HG02973 (cell line): ENCODE data around the gene CLDN14.

Experiments used
- ATAC-seq: cut with Tn5 transposase; IDR thresholded peaks from one replicate; pipeline ENCODE4 v1.9.1; 2021; ENCODE audit warnings: moderate library complexity; ENCODE audit not compliant: unreplicated experiment

CLDN14 gene

DNA sequence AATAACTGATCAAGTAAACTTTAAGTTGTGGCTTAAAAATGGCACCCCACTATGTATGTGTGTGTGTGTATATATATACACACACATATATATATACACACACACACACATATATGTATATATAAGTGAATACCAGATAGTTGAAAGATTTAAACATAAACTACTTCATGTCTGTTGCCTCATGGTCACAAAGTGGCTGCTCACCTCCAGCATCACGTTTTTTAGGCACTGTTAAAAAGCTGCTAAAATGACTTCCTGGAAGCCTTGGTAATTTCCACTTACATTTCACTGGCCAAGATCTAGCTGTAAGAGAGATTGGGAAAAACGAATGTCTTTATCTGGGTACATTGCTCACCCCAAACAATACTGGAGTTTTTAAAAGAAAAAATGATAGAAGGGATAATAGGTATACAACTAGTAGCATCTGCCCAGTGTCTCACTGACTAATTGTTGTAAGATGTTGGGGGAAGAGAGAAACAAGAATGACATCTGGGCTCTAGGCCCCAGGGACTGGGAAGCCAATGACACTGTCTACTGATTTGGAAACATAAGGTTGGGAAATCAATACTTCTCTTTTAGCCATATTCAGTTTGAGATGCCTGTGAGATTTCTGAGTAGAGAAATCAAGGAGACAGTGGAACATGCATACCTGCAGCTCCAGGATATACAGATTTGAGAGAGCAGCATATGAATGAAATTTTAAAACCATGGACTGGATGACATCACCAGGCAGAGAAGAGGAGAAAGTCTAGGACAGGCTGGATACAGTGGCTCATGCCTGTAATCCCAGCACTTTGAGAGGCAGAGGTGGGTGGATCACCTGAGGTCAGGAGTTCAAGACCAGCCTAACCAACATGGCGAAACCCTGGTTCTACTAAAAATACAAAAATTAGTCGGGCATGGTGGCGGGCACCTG, 42.8 kb downstream of the CLDN14 start:
- ATAC-seq = no peak

DNA sequence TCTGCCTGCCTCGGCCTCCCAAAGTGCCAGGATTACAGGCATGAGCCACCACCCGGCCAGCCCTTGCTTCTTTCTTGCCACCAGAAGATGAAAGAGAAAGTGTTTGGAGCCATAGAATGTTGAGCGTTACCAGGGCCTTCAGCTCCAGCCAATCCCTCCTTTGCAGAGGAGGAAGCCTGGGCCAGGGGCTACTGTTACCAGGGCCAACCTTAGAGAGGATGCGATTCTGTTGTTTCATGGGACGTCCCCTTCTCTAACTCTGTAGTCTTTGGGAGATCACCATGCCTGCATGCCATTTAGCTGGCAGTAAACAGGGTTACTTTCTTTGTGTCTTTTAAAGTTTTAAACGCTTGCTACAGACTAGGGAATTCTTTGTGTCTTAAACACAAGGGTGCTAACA, 45.8 kb downstream of the CLDN14 start:
- ATAC-seq = no peak

DNA sequence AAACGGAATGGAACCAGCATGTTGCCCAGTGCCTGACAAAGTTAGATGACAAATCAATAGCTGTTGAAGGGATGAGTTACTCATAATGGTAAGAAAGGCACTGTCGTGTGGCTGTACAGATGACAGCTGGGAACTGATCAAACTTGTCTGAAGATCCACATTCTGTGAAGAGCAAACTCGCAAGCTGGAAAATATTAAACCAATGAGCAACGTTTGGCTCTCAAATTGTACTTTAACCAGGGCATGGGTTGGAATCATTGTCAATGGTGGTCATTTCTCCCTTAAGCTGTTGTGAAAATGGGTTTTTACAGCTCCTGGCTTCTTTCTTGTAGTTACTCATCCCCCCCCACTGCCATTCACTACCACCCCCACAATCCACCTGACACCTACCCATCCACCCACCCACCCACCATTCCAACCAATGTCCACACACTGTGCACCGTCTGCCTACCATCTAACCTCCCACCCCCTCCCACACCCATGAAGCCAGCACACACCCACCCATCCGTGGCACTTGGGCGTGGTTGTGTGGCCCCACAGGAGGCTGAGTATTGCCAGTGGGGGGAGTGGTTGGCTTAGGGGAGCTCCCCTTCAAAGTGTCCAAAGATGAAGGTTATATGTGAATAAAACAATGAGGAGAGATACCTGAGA, 46.7 kb downstream of the CLDN14 start:
- no peak for ATAC-seq

DNA sequence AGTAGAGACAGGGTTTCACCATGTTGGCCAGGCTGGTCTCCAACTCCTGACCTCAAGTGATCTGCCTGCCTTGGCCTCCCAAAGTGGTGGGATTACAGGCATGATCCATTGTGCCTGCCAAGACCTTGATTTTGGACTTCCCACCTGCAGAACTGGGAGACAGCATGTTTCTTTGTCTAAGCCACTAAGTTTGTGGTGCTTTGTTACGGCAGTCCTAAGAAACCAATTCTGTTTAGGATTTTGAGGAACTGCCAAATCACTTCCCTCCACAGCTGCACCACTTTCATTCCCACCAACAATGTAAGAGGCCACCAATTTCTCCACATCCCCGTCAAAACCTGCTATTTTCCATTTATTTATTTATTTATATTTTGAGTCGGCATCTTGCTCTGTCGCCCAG, 48.7 kb downstream of the CLDN14 start:
- ATAC-seq = no peak

DNA sequence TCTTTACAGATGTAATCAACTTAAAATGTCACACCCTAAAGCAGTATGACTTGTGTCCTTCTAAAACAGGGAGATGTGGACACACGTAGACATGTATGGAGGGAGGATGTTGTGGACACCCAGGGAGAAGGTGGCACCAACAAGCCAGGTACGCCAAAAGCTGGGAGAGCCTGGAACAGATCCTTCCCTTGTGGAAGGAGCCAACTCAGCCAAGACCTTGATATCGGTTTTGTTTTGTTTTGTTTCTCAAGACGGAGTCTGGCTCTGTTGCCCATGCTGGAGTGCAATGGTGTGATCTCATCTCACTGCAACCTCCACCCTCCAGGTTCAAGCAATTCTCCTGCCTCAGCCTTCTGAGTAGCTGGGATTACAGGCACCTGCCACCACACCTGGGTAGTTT, 49.1 kb downstream of the CLDN14 start:
- no peak for ATAC-seq

DNA sequence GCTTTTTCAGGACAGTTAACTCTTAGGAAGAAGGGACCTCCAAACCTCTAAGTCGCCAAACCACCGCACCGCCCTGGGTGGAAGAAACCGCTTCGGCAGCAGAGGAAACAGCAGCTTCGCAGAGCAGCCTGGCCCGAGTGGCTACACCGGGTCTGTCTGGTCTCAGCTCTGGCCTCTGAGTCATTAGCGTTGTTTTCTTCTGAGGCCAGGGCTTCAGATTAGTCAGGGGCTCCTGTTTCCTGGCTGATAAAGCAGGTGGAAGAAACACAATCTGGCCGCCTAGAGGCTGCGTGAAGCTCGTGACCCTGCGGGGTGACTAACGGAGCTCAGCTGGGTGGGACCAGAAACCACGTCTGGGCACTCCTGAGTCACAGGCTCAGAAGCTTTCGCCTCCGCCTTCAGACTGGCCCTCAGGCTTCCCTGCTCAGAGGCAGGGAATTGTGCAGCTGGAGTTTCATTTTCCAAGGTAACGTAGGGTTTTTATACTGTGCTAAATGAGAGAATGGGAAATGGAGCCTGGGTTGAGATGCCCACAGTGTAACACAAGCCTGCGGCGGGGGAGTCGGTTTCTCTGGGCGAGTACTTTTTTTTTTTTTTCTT, 49.9 kb downstream of the CLDN14 start:
- peak; percentile 91 for ATAC-seq

DNA sequence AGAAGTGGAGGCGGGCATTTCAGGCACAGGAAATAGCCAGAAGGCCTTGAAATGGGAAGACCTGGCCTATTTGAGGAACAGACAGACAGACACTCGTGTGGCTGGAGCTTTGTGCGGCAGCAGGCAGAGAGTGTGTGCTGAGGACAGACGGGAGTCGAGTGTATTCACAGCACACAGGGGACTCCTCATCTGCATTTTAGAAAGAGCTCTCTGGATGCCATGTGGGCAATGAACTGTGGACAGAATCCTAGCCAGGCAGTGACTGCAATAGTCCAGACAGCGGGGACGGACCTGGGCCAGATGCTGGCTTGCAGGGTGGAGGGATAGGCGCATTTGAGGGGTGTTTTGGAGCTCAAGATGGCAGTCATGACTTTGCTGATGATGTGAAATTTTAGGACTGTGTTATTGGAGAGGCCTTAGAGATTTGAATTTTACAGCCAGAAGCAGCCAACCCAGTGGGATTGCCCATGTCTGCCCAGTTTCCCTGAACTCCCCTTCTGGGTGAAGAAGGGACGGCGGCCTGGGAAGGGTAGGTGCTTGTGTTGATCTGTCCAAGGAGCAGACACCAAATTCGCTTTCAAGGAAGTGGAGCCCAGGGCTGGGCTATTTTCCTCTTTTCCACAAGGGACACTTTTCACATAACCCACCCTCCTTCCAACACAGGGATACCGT, 51.0 kb downstream of the CLDN14 start:
- ATAC-seq = no peak

DNA sequence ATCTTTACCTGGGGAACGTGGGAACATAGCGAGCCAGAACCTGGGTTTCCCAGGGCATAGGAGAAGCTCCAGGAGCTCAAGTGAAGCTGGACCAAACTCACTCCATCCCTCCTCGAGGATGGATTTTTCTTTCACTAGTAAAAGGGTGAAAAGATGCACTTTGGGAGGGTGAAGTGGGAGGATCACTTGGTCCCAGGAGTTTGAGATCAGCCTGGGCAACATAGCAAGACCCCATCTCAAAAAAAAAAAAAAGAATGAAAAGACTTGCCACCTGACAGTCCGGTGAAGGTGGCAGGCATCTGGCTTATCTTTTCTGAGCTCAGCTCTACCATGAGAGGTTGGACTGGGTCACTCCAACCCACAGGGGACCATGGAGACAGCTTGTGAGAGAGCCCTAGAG, 52.4 kb downstream of the CLDN14 start:
- no peak for ATAC-seq

DNA sequence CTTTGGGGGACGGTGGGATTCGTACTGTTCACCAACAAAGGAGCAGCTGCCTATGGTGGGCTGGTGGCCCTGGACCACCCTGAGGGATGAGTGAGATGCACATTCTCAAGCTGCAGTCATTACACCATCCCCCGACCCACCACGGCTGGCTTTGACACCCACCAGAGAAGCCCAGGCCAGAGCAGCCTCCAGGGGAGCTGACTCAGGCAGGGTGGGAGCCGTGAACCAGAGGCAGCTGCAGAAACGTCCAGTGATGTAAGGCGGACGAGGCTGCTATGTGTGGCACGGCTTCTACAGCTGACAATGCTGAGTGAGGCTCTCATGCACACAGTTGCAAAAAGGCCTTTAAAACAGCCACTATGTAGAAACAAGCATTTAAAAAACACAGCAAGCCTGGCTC, 54.6 kb downstream of the CLDN14 start:
- ATAC-seq = no peak

DNA sequence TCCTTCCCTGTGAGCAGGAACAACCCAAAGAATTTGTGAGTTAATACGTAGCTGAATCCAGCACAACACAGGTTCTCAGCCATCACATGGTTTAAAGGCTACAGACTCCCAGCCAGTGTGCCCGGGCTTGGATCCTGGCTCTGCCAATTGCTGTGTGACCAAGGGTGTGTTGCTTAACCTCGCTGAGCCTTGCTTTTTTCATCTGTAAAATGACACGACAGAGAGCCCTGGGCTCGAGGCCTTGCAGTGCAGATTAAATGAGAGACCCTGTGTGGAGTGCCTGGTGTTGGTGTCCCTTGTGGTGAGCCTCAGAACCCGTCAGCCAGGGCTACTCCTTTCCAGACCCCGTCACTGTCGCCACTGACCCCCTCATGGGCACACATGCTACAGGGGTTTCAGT, 55.3 kb downstream of the CLDN14 start:
- no peak for ATAC-seq

DNA sequence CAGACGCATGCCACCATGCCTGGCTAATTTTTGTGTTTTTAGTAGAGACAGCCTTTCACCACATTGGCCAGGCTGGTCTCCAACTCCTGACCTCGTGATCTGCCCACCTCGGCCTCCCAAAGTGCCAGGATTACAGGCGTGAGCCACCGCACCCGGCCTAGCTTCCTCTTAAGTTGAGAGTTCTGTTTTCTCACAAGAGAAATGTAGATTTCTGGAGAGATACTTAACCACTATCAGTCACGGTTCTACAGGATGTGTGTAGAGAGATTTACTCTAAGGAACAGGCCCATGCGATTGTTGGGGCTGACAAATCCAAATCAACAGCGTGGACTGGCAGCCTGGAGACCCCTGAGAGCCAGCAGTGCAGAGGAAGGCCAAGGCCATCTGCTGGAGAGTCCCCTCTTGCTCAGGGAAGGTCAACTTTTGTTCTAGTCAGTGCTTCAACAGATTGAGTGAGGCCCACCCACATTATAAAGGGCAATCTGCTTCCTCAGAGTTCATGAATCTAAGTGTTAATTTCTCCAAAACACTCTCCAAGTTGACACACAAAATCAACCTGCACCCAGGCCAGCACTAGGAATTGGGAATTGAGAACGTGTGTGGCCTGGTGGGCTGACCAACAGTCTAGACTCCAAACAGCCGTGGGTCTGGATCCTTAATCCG, 56.0 kb downstream of the CLDN14 start:
- ATAC-seq = no peak

DNA sequence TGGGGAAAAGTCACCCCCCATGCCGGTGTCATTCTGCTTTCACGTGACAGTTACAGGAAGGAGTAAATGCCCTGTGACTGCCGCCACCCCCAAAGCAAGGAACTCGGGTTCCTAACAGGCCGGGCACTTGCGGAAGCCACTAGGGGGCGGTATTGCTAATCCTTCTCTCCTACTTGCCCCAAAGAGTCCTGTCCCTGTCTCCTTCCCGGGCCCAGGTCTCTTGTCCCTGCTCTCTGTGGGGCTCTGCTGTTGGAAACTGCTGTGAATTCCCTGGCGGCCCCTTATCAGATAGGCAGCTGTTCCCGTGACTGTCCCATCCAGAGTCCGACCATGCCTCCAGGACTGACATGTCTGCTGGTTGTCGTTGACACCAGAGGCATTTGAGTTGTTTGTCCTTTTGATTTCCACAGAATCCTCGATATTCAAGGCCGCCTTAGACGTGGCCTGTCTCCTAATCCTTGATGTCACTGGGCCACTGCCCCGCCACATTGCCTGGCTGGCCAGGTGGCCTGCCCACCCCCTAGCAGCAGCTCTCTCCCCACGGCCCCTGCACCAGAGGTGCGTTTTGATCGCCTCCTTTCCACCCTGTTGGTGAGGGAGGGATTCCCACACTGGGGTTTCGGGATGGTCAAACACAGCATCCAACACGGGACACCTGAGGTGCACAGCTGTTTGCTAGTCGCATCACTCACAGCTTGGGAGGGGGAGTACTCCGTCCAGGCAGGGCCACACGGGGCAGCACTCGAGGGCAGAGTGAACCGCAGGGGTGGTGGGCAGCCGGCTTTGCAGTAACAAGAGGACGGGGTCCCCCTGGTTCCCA, 57.4 kb downstream of the CLDN14 start:
- ATAC-seq = no peak

DNA sequence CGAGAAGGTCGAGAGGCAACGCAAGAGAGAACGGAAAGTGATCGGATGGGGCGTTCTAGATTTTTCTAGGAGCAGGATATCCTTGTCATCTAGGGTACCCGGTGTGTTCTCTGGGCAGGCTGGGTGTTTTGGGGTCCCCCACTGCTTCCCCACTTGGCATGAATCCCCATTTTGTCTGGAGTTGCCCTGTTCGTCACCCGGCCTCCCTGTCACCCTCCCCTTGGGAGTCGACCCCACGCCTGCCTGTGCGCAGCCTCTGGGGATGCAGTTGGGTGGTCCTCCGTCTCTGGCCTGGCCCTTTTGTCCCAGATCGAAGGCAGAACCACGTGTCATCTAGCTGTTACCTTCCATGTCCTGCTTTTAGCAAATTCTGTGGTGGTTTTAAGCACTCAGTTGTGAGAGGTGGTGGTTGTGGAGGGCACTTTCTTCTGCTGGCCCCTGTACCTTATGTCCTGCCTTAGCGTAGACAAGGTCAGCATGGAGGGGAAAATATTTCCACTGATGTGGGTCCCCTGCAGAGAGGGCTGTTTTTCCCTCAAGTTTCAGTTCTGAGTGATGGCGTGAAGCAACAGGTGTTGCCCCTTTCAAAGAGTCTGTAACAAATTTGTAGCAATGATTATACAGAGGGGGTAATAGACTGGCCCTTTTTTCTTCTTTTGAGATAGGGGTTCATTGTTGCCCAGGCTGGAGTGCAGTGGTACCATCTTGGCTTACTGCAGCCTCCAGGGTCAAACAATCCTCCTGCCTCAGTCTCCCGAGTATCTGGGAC, 59.2 kb downstream of the CLDN14 start:
- no peak for ATAC-seq

DNA sequence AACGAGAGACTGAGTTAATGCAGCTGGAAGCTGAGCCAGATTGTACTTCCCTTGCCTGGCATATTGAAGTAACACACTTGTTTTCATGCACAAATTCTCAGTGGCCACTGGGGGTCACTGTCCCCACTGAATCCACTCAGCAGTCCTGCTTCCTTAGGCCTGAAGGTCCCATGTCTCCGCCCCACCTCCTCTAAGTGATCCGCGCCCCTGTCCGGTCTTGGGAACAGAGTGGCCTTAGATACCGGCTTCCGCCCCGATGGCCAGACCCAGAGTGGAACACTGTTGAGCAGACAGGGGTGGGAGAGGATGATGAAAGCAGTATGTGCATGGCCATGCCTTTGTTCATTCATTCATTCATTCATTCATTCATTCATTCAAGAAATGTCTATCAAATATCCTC, 59.9 kb downstream of the CLDN14 start:
- ATAC-seq = no peak

DNA sequence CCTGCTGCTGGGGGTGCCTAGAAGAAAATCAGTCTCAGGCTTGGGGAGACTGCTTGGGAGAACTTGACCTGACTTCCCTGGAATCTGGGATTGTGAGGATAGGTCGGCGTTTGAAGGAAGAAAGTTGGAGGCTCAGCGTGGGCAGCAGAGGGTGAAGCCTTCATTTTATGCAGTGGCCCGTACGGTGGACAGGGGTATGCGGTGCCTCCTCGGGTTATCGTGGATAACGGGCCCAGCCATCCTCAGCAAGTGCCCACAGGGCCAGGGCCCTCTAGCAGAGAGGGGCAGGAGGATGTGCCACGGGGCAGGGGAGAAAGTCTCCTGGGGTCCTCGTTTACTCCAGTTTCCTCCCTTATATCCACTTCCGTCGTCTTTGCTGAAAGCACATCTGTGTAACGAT, 60.7 kb downstream of the CLDN14 start:
- no peak for ATAC-seq

DNA sequence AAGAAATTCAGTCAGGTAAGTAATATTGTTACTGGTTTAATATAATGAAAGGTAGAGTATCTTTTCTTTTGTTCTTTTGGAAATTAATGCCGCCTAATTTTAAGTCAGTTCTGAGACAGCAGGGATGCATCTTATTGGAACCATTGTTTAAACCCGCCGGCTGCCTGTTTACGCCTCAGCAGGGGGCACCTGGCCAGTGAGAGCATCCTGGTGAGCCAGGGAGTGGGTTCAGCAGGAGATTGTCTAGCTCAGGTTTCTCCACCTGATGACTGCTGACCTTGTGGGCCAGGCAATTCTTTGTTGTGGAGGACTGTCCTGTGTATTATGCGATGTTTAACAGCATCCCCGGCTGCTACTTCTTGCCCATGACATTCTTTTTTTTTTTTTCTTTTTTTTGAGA, 64.5 kb downstream of the CLDN14 start:
- ATAC-seq = no peak

DNA sequence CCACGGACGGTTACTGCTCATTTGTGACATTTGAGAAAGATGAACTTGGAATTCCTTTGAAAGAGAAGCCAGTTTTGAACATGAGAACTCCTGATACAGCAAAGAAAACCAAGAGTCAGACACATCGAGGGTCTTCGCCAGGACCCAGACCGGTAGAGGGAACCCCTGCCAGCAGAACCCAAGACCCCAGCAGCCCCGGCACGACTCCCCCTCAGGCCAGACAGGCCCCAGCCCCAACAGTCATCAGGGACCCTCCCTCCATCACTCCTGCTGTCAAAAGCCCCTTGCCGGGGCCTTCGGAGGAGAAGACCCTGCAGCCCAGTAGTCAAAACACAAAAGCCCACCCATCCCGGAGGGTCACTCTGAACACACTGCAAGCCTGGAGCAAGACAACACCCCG, 67.0 kb downstream of the CLDN14 start:
- ATAC-seq = no peak

DNA sequence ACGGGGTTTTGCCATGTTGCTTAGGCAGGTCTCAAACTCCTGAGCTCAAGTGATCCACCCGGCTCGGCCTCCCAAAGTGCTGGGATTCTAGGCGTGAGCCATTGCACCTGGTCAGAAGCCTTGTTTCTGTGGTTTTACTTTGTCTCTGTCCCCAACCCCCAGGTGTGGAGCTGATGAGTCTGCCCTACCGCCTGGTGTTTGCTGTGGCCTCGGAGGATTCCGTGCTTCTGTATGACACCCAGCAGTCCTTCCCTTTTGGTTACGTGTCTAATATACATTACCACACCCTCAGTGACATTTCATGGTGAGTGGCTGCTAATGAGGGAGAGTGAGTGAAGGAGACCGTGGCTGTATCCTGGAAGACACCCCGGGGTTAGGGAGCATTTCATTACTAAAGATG, 68.6 kb downstream of the CLDN14 start:
- no peak for ATAC-seq
